Parathyroid adenoma (tissue), 2 donors: Measurements from ENCODE around the gene MINAR1.

Source experiments
- H2AFZ ChIP-seq: fragments of 300-600 bp; sonication (generic); one replicate; pipeline ENCODE4 v1.7.0; 2017; ENCODE audit warnings: antibody characterized with exemption, mild to moderate bottlenecking
- H3K27ac ChIP-seq: fragments of 300-600 bp; sonication (generic); one replicate; pipeline ENCODE4 v1.7.0; 2017
- H3K27me3 ChIP-seq: fragments of 300-600 bp; sonication (generic); one replicate; pipeline ENCODE4 v1.7.0; 2017; ENCODE audit warnings: low read length; ENCODE audit not compliant: control insufficient read depth, insufficient read depth
- H3K36me3 ChIP-seq: fragments of 300-600 bp; sonication (generic); one replicate; pipeline ENCODE4 v1.7.0; 2017; ENCODE audit warnings: low read length; ENCODE audit not compliant: control insufficient read depth, insufficient read depth
- H3K4me1 ChIP-seq: fragments of 300-600 bp; sonication (generic); one replicate; pipeline ENCODE4 v1.7.0; 2017; ENCODE audit warnings: control low read depth
- H3K4me2 ChIP-seq: fragments of 300-600 bp; sonication (generic); one replicate; pipeline ENCODE4 v1.7.0; 2017; ENCODE audit warnings: low read length
- H3K4me3 ChIP-seq: fragments of 300-600 bp; sonication (generic); one replicate; pipeline ENCODE4 v1.7.0; 2017; ENCODE audit warnings: low read depth, low read length
- H3K79me2 ChIP-seq: fragments of 300-600 bp; sonication (generic); one replicate; pipeline ENCODE4 v1.7.0; 2017; ENCODE audit warnings: control low read depth
- H3K9ac ChIP-seq: fragments of 300-600 bp; sonication (generic); one replicate; pipeline ENCODE4 v1.7.0; 2017; ENCODE audit warnings: mild to moderate bottlenecking
- H3K9me3 ChIP-seq: fragments of 300-600 bp; sonication (generic); one replicate; pipeline ENCODE4 v1.7.0; 2017; ENCODE audit warnings: low read length; ENCODE audit not compliant: control insufficient read depth
- CTCF ChIP-seq: fragments of 300-600 bp; sonication (generic); IDR thresholded peaks from one replicate; pipeline ENCODE4 v1.7.0; 2017; ENCODE audit warnings: antibody characterized with exemption, mild to moderate bottlenecking
- donor health status: primary hyperparathyroidism.

MINAR1 gene

GRCh38 chr15:79430901-79431635, 1.1 kb upstream of the MINAR1 start:
- Histone ChIP-seq H3K27ac (no peak overlapping the region), H2AFZ (no peak overlapping the region), H3K36me3 (no peaks in the 10 kb centered on the region), H3K9me3 (no peaks in the 10 kb centered on the region), H3K4me2 (peak overlapping the region; percentile 47), H3K27me3 (no peaks in the 10 kb centered on the region), H3K4me3 (no peak overlapping the region), H3K9ac (no peak overlapping the region), H3K4me1 (no peaks in the 10 kb centered on the region), H3K79me2 (no peaks in the 10 kb centered on the region)
- TF ChIP-seq CTCF = no peak

DNA sequence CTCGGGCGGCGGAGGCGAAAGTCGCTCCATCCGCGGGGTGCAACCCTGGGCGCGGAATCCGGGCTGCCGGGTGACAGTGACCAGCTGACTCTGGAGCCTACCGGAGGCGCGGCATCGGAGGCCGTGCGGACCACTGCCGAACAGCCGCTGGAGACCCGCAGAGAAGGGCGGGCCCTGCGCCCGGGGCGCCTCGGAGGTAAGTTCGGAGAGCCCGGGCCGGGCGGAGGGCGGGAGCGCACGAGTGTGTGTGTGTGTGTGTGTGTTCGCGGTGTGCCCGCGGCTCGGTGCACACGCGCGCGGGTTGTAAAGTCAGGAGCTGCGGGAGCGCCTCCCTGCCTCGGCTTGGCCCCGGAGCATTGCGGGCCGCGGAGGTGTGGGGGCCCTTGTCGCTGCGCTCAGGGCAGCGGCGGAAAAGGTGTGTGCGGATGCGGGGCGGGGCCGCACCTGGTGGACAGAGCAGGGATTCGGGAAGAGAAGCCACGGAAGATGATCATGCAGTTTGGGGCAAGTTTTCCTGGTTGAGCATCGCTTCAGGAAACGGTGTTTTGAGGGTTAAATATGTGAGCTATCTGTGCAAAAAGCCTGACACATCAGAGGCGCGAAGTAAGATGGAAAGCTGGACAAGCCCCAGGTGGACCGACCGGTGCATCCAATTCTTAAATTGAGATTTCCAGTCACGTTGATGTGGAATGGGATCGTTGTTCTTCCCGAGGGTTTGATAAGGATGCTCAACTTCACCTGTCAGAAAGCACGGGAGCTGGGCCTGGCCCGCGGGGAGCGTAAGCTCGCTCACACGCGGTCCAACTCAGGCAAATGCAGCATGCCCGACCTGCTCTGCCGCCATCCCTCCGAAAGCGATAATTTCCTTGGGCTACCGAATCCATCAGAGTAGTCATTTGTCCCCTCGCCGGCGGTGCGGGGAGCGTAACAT, 474 bp downstream of the MINAR1 start:
- Histone ChIP-seq H3K27ac (no peak overlapping the region), H2AFZ (no peak overlapping the region), H3K4me2 (peak overlapping the region; percentile 47), H3K4me3 (peak overlapping the region; percentile 9), H3K9me3 (no peaks in the 10 kb centered on the region), H3K36me3 (no peaks in the 10 kb centered on the region), H3K79me2 (no peaks in the 10 kb centered on the region), H3K4me1 (no peaks in the 10 kb centered on the region), H3K27me3 (no peaks in the 10 kb centered on the region), H3K9ac (no peak overlapping the region)
- TF ChIP-seq CTCF = no peak

- Histone ChIP-seq H3K9me3 (no peaks in the 10 kb centered on the region), H3K9ac (no peak overlapping the region), H3K36me3 (no peaks in the 10 kb centered on the region), H3K4me3 (no peak overlapping the region), H3K79me2 (no peaks in the 10 kb centered on the region), H3K27me3 (no peaks in the 10 kb centered on the region), H3K4me1 (no peaks in the 10 kb centered on the region), H2AFZ (no peak overlapping the region), H3K4me2 (no peak overlapping the region), H3K27ac (no peak overlapping the region)
- TF ChIP-seq CTCF = no peak
Measured at GRCh38 chr15:79433276-79433990, 1.3 kb downstream of the MINAR1 start.

GRCh38 chr15:79434361-79434760, 2.2 kb downstream of the MINAR1 start:
- no peaks in the 10 kb centered on the region for H3K9me3 ChIP-seq
- H3K9ac ChIP-seq = no peak overlapping the region
- H3K36me3 ChIP-seq = no peaks in the 10 kb centered on the region
- H2AFZ ChIP-seq = no peak overlapping the region
- no peak overlapping the region for H3K4me2 ChIP-seq
- no peak for TF ChIP-seq CTCF
- H3K79me2 ChIP-seq = no peaks in the 10 kb centered on the region
- H3K27ac ChIP-seq = no peak overlapping the region
- no peaks in the 10 kb centered on the region for H3K4me1 ChIP-seq
- H3K27me3 ChIP-seq = no peaks in the 10 kb centered on the region
- no peak overlapping the region for H3K4me3 ChIP-seq
